DOHH2 (cell line): ENCODE measurements around the gene TTC28.

Experiments
- H3F3A ChIP-seq: fragments of 200-600 bp; sonication (generic), shearing (Covaris generic); 2 replicates; pipeline ENCODE4 v1.6.0; 2016; ENCODE audit warnings: antibody characterized with exemption, mild to moderate bottlenecking; ENCODE audit not compliant: control insufficient read depth, insufficient read depth
- H3K27ac ChIP-seq: fragments of 200-600 bp; sonication (generic); 2 replicates; pipeline ENCODE4 v1.5.1; 2014; ENCODE audit warnings: low read depth, mild to moderate bottlenecking, low read length, moderate library complexity
- H3K27me3 ChIP-seq: fragments of 200-600 bp; sonication (generic); 2 replicates; pipeline ENCODE4 v1.6.1; 2014; ENCODE audit warnings: mild to moderate bottlenecking, low read length, mixed read lengths; ENCODE audit not compliant: control insufficient read depth
- H3K36me3 ChIP-seq: fragments of 200-600 bp; sonication (generic); 2 replicates; pipeline ENCODE4 v1.6.1; 2014; ENCODE audit warnings: mild to moderate bottlenecking, low read length, moderate library complexity, mixed read lengths; ENCODE audit not compliant: control insufficient read depth
- H3K4me1 ChIP-seq: fragments of 200-600 bp; sonication (generic); 2 replicates; pipeline ENCODE4 v1.6.1; 2014; ENCODE audit warnings: mild to moderate bottlenecking, low read length, mixed read lengths; ENCODE audit not compliant: control insufficient read depth
- H3K4me2 ChIP-seq: fragments of 200-600 bp; sonication (generic); 2 replicates; pipeline ENCODE4 v1.6.0; 2014; ENCODE audit warnings: mild to moderate bottlenecking, low read length, moderate library complexity
- H3K4me3 ChIP-seq: fragments of 200-600 bp; sonication (generic); 2 replicates; pipeline ENCODE4 v1.5.1; 2014; ENCODE audit warnings: mild to moderate bottlenecking, low read length, mixed read lengths
- H3K79me2 ChIP-seq: fragments of 200-600 bp; sonication (generic); 2 replicates; pipeline ENCODE4 v1.6.1; 2014; ENCODE audit warnings: mild to moderate bottlenecking, low read length, mixed read lengths; ENCODE audit not compliant: control insufficient read depth
- H3K9me2 ChIP-seq: fragments of 200-600 bp; sonication (generic); replicated peaks from 2 replicates; pipeline ENCODE4 v1.6.1; 2014; ENCODE audit warnings: mild to moderate bottlenecking, low read length, mixed read lengths; ENCODE audit not compliant: control insufficient read depth
- H3K9me3 ChIP-seq: fragments of 200-600 bp; sonication (generic); 2 replicates; pipeline ENCODE4 v1.6.1; 2014; ENCODE audit warnings: antibody characterized with exemption, low read length, mixed read lengths; ENCODE audit not compliant: control insufficient read depth, insufficient read depth
- H4K20me1 ChIP-seq: fragments of 200-600 bp; sonication (generic); 2 replicates; pipeline ENCODE4 v1.6.0; 2014; ENCODE audit warnings: low read depth, mild to moderate bottlenecking, antibody characterized with exemption, low read length, moderate library complexity; ENCODE audit not compliant: control insufficient read depth, insufficient read depth
- EZH2phosphoT487 ChIP-seq: fragments of 200-600 bp; sonication (generic); IDR thresholded peaks from 2 replicates; pipeline ENCODE4 v1.6.1; 2017; ENCODE audit warnings: borderline replicate concordance, mild to moderate bottlenecking, antibody characterized with exemption, low read length, moderate library complexity, mixed read lengths
- TF ChIP-seq, protein P1 (sequence below): fragments of 200-600 bp; sonication (generic); IDR thresholded peaks from one replicate; pipeline ENCODE4 v1.5.1; 2014; ENCODE audit warnings: antibody characterized with exemption, mild to moderate bottlenecking, low read depth, low read length; ENCODE audit not compliant: poor library complexity, severe bottlenecking

TTC28 gene

DNA sequence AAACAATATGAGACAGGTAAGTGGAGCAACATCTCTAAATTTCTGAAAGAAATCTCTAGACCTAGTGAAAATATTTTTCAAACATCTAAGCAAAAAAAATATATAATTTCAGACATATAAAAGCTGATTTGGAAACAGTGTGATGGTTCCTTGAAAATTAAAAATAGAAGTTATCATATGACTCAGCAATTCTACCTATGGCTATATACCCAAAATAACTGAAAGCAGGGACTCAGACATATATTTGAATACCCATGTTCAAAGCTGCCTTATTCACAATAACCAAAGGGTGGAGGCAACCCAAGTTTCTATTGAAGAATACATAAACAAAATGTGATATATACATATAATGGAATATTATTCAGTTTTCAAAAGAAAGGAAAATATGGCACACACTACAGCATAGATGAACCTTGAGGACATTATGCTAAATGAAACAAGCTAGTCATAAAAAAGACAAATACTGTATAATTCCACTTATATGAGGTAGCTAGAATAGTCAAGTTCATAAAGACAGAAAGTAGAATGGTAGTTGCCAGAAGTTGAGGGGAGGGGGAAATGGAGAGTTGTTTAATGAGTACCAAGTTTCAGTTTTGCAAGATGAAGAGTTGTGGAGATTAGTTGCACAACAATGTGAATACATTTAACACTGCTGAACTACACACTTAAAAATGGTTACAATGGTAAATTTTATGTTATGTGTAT is 300.4 kb downstream of the TTC28 start:
- Histone ChIP-seq H3K27me3 (no peaks in the 10 kb centered on the region; the same call in 1 of the 2 replicates), H3K27ac (no peak overlapping the region), H3F3A (no peaks in the 10 kb centered on the region), H3K4me3 (no peak overlapping the region), H3K4me1 (no peaks in the 10 kb centered on the region), H3K36me3 (no peaks in the 10 kb centered on the region), H3K79me2 (no peaks in the 10 kb centered on the region), H3K9me3 (no peaks in the 10 kb centered on the region), H3K9me2 (no peaks in the 10 kb centered on the region), H4K20me1 (no peaks in the 10 kb centered on the region), H3K4me2 (no peak overlapping the region)
- no peak for TF ChIP-seq EZH2phosphoT487
- TF ChIP-seq, protein P1, sequence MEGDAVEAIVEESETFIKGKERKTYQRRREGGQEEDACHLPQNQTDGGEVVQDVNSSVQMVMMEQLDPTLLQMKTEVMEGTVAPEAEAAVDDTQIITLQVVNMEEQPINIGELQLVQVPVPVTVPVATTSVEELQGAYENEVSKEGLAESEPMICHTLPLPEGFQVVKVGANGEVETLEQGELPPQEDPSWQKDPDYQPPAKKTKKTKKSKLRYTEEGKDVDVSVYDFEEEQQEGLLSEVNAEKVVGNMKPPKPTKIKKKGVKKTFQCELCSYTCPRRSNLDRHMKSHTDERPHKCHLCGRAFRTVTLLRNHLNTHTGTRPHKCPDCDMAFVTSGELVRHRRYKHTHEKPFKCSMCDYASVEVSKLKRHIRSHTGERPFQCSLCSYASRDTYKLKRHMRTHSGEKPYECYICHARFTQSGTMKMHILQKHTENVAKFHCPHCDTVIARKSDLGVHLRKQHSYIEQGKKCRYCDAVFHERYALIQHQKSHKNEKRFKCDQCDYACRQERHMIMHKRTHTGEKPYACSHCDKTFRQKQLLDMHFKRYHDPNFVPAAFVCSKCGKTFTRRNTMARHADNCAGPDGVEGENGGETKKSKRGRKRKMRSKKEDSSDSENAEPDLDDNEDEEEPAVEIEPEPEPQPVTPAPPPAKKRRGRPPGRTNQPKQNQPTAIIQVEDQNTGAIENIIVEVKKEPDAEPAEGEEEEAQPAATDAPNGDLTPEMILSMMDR: no peak

DNA sequence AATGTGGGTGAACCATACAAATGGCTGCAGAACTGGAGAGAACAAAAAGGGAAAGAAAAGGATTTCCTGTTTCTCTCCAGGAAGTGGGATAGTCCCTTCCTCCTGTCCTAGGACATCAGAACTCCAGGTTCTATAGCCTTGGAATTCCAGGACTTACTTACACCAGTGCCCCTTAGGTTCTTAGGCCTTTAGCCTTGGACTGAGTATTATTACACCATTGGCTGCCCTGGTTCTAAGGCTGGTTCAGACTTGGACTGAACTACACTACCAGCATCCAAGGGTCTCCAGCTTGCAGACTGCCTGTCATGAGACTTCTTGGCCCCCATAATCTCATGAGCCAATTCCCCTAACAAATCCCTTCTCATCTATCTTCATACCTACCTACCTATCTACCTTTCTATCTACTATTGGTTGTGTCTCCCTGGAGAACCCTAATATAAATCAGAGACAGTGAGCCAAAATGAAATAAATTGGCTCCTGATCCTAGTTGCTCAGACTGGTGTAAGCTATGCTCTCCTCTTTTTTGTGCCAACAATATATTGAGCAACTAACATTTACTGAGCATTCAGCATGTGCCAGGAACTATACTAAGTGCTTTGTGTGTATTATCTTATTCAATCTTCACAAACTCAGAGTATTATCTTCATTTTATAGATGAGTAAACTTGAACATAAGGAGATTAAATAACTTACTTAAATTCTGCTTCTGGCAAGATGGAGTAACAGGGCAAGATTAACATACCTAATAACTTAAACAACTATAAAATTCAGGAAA is 303.7 kb downstream of the TTC28 start:
- no peaks in the 10 kb centered on the region for H3K9me3 ChIP-seq
- no peaks in the 10 kb centered on the region for H4K20me1 ChIP-seq
- H3K79me2 ChIP-seq: no peaks in the 10 kb centered on the region
- H3F3A ChIP-seq: no peaks in the 10 kb centered on the region
- no peak for TF ChIP-seq EZH2phosphoT487
- TF ChIP-seq, protein P1: no peak
- H3K27me3 ChIP-seq: no peaks in the 10 kb centered on the region
- no peak overlapping the region for H3K27ac ChIP-seq
- H3K36me3 ChIP-seq: no peaks in the 10 kb centered on the region
- H3K4me2 ChIP-seq: no peak overlapping the region
- H3K9me2 ChIP-seq: no peaks in the 10 kb centered on the region
- H3K4me1 ChIP-seq: no peaks in the 10 kb centered on the region
- H3K4me3 ChIP-seq: no peak overlapping the region

DNA sequence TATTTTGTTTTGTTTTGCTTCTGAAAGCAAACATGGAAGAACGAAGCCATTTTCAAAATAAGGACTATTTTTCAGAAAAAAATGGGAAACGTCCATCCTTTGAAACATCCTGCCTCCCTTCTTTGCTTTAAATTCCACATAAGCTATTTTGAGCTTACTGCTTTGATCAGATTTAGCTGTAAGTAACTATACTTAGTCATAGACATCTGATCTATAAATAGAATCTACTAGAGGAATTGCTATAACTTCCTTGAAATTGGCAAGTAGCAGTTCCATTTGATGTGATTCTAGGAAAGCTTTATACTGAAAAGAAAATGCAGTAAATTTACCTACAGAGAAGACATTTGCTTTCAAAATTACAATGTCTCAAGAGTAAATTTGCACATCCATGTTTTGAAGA is 305.8 kb downstream of the TTC28 start:
- Histone ChIP-seq H3K4me2 (no peak overlapping the region), H3K36me3 (no peaks in the 10 kb centered on the region), H3K79me2 (no peaks in the 10 kb centered on the region), H3F3A (no peaks in the 10 kb centered on the region), H3K9me2 (no peaks in the 10 kb centered on the region), H4K20me1 (no peaks in the 10 kb centered on the region), H3K27me3 (no peaks in the 10 kb centered on the region), H3K27ac (no peak overlapping the region), H3K4me1 (no peaks in the 10 kb centered on the region), H3K9me3 (no peaks in the 10 kb centered on the region), H3K4me3 (no peak overlapping the region)
- TF ChIP-seq, protein P1: no peak
- TF ChIP-seq EZH2phosphoT487: no peak
